HG03457 (cell line): ENCODE data around the gene MED12L.

Experiments used
- ATAC-seq: cut with Tn5 transposase; IDR thresholded peaks from one replicate; pipeline ENCODE4 v1.9.1; 2021; ENCODE audit warnings: moderate number of reproducible peaks; ENCODE audit not compliant: unreplicated experiment

The MED12L gene

DNA sequence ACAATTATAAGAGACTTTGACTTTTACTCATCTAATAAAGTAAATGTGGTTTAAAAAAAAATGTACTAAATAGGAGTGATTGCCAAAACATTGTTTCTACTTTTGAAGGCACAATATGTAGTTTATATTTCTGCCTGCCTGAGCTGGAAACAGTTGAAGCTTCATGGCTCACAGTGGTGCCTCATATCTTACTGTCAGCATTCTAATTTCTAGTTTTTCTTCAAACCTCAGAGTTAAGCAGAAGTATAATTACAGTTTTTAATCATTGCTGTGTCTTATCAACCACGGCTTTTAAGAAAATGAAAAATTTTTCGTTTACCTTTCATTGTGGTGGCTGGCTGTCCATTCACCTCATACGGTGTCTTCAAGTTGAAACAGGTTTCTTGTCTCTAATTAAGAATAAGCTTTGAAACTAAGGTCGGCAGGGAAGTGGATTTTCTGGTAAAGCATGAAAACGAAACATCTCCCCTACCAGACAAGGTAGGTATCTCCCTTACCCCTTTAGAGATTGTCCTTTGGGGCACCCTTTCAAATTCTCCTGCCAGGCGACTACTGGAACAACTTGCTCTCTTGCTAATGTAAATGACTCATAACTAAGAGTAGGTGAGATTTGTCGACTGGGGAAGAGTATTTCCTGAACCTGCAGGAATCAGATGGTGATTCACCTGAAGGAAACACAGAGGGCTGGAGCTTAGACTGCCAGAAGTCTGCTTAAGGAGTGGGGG lies 231.0 kb downstream of the MED12L start, which contains the start of gene GPR87:
Gene GPR87, minus strand, starts transcription at position 554 of the 725 bp plus-strand sequence. CDS start 16,720 bp downstream, outside the sequence.
- no peak for ATAC-seq

DNA sequence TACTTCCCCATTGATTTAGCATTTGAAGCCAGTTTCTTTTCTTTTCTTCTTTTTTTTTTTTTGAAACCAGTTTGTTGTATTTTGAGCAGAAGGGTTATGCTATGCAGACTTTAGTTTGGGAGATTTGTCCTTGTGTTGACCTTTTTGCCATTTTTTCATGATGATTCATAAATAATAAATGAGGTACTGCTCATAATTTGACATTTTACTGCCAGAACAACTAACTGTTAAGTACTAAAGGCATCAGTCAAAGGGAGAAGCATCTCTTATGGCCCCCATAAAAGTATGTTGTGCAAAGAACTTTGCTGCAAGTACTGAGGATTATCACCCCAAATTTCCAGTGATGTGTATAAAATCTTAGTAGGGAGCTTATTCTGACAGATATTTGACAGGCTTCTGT lies 232.8 kb downstream of the MED12L start:
- ATAC-seq, result no peak

DNA sequence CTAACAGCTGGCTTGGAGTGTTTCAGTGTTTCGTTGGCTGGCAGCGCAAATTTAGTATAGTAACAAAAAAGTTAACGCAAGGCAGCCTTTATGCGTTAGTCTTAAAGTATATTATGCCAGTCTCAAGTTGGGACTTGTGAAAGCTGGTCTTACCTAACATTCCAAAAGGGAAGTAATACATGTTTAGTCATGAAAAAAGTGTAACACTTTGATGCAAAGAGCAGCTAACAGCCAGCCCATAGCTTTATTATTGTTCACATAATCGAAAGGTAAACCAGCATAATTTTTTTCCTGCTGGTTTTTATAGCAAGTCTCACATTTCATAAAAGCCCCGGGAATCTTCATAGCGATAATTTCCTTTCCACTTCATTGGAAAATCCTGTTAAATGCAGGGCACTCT lies 233.5 kb downstream of the MED12L start:
- no peak for ATAC-seq

DNA sequence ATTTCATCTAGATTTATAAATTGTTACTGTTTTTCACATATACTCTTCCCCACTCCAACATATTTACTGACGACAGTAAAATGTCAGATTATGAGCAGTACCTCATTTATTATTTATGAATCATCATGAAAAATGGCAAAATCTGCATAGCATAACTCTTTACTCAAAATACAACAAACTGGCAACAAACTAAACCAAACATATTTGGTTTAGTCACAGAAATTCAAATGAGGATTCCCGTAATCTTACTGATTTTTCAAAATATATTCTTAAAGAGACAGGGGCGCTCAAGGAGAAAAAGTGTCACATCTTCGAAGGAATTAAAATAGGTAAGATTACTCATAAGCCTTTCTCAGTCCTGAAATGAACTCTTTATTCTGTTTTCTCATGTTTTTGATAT lies 234.2 kb downstream of the MED12L start:
- ATAC-seq, result no peak

DNA sequence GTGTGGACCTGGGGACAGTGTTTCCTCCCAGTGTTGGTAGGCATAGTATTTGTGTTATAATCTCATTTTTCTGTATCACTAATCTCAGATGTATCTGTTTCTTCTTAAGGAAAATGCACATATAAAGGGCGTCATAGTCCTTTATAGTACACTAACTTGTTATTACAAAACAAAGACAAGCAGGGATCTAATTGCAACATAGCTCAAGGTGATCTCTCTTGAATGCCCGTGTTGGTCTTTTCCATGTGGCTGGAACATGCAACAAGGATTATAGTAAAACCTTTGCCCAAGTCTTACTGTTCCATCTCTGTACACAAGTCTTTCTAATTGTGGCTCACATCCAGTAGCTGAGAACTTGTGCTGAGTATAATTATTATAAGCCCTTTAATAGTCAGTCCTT lies 234.7 kb downstream of the MED12L start:
- no peak for ATAC-seq

DNA sequence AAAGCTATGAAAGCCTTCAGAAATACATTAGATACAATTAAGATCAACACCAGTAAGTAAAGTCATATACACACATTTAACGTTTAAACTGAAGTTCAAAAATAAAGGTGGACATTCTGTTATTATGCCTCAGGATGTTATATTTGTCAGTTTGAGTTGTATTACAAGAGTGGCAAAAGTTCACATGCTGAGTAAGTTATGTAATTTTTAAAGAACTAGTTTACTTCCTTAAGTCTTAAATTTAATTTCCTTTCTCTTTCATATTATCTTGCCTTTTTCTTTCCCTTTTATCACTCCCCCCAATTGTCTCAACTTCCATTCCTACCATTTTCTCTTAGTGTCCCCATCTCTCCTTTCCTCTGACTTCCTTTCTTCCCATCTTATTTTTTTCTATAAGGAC lies 236.1 kb downstream of the MED12L start:
- no peak for ATAC-seq

DNA sequence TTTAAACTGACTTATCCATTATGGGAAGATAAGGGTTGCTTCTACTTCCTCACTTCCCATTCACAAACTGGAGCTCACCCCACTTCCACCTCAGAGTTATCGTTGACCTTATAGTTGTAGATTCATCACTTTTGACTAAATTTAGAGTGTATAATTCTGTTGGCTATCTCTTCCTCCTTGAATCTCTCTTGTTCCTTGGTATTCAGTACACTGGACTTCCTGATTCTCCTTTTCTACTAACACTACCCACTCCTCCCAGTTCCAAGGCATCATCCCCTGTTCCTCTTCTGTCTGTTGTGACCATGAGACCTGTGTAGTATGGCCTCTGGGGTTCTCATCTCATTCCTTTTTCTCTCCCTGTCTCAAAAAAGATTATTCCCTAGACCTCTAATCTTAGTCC lies 237.0 kb downstream of the MED12L start:
- no peak for ATAC-seq

DNA sequence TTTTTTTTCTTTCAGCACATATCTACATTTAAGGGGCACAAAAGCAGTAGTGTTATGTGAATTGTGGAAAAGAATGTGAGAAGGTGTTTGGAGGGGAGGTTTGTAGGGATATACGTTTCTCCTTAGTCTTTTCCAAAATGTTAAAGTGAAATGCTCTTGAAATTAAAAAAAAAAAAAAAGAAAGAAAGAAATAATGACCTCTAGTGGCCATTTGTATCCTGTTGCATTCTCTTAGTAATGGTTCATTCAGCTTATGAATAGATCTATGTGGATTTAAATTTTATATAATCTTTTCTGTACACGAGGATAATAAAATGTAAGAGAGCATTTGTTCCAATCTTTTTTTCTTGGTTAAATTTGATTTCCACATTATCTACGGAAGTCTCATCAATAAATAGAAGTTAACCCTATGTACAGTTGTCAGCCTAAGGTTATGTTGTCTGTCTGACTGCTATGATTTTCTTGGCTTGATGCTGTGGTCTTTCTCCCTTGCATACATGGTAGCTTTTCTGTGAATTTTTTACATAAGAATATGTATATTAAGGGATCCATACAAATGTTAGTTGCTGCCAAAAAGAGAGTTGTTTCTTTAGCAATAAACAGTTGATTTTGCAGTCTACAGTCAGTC lies 242.2 kb downstream of the MED12L start:
- no peak for ATAC-seq

DNA sequence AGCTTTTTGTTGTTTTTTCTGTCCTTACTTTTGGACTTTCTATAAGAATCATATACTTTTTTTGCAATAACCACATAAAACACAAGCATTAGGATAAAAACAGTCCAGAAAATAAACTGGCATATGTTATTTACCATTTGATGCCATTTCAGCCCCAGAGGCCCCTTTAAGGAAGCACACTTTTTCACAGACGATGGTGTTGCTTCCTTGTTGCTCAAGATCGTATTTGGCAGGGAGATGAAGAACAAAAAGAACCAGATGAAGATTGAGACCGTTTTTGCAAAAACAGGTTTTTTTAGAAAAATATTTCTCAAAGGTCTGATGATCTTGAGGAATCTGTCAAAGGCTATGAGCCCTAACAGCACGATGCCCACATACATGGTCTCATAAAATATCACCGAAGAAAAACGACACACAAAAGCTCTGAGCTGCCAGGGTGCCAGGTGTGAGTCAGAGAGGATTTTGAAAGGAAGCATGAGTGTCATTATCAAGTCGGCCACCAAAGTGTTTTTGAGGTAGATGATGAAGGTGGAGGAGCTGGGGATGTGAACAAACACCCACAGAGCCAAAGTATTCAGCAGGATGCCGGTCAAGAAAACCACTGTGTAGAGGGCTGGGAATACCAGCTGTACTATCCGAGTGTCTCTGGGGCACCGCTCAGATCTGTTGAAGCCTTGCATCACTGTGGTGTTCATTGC lies 243.0 kb downstream of the MED12L start:
- ATAC-seq, result no peak

DNA sequence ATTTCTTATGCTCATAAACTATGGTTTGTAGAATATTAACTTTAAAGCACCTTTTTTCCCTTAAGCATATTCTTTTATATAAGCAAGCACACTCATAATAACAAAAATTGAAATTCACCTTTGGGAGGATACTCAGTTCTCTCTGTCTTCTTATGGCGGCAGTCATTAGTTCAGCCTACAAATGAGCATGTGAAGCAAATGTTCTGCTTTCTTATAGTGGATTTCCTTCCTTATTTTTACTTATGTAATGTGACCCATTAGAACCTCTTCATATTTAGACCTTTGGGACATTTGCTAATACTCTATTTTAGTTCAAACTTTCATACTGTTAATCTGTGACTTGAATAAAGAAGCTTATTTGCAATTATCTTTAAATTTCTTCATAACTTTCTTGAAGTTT lies 243.9 kb downstream of the MED12L start, which contains the start of gene P2RY13:
Gene P2RY13, minus strand, starts transcription at position 187 of the 400 bp plus-strand sequence. Its CDS starts 21 bp downstream, at position 166.
- no peak for ATAC-seq

DNA sequence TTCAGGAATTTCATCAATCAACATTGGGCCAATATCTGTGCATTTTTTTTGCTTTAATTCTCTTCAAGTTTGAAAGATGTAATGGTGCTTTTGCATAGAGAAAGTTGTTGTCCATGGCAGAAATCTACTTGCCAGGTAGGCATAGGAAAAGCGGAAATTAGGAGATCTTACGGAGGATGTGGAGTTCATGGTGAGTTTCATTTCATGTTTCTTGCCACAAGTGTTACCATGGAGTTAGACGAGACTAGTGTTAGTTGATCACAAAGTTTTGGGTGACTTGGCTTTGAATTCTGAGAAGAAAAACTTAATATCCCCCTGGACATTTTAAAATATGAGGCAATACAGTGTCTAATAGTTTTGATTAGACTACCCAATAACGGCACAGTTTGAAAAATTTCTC lies 244.9 kb downstream of the MED12L start:
- no peak for ATAC-seq

DNA sequence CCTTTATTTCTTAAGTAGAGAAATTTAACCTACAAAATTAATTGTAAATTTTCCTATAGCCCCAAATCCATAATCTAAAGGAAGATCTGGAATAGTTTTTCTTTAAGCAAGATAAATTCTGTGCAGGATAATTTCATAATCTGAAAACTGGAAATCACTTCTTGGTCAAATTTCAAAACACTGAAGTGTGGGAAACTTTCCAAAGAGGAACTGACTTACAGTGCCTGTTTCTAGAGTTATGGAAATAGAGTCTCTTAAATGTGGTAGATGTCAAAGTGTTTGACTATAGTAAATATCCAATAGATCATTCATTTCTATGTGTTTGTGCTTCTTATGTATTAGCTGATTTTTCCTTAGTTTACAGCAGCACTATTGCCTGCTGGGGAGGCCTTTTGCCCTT lies 245.4 kb downstream of the MED12L start:
- no peak for ATAC-seq

DNA sequence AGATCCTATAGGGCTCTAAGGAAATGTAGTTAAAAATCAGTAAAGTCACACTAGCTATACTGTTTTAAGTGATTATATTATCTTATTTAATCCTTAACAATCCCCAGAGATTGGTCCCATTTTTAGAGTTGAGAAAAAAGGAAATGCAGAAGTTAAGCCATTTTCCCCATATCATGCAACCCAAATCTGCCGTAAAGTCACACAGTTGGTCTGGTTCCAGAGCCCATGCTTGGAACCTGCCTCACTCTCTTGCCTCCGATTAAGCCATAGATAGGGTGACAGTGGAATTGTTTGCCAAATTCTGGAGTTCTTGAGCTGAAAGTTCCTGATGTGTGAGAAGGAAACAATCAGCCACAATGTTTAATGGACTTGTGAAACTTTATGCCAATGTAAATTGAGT lies 246.2 kb downstream of the MED12L start:
- ATAC-seq, result no peak

DNA sequence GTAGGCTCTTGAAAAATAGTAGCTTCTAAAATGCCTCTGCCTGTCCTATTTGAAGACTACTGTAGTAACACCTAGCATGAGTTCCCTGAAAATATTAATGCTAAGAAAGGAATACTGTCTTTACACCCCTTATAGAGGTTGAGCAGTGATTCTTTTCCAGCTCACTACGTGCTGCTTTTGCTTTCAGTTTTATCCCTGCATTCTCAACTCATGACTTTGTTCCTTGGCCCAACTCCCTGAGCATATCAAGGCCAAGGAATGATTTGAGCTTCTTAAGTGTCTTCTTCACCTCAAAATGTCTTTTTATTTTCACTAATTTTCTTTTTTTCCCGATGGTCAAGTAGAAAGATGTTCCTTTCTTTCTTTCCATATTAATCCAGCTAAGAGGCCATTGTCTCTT lies 260.4 kb downstream of the MED12L start:
- no peak for ATAC-seq

DNA sequence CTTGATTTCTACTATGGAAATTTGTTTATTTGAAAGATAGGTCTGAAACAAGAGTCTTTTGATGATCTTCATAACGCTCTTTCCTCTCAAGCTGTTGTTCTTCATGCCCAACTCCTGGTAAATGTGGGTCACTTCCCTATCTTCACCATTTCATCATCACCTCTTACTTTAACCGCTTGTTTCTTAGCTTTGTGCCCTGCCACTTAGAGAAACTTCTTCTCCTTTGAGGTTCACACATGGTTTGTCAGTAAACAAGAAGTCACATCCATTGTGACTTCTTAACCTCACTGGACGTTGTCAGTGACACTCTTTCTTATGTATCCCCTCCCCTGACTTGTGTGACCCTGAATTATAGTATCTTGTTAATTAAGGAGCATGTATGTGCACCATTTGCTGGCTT lies 260.8 kb downstream of the MED12L start:
- ATAC-seq, result no peak

DNA sequence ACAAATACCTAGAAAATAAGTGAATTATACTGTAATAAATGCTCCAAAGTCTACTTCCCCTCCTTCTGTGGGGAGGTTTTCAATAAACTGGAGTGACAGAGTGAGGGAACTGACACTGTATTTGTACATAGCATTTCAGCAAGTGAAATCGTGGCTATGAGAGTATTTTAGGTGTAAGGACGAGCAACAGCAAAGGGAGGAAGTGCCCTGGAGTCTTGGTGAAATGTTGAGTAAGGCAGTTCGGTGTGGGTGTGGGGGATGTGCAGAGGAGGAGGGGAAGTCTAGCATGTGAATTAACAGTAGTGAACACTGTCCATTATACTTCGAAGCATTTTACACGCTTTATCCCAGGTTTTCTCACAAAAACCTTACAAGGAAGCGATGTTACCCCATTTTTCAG lies 262.0 kb downstream of the MED12L start:
- ATAC-seq, result no peak

DNA sequence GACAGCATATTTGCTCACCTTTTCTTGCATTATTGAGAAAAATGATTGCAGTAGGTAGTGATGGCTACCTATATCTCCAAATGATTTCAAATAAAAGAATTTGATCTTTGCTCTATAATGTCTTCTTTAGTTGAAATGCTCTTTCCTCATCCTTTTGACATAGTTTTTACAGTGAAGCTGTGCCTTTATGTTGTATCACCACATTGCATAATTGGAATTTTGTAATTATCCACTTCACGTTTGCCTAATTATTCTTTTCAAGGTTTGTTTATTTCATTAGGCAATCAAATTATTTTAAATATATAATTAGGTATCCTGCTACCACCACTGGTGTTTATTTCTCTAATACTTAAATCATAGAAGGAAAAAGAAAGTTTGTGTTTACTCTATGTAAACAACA lies 265.2 kb downstream of the MED12L start:
- no peak for ATAC-seq

DNA sequence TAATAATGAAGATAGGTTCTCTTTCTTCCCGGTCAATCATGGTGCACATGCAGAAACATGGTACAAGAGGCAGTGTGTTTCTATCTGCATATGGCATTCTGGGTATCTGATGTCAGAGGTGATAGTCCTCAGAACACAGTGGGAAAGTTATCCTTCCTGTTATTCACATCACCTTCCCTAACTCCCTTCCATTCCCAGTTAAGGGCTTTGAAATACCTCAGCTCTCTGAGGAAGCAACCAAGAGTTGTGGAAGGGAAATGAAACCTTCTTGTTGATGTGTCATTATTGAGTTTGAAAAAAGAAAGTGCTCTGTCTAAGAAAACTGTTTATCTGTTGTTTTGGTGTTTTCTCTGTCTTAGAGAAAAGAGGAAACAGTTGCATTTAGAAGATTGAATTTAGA lies 265.8 kb downstream of the MED12L start:
- ATAC-seq, result no peak

DNA sequence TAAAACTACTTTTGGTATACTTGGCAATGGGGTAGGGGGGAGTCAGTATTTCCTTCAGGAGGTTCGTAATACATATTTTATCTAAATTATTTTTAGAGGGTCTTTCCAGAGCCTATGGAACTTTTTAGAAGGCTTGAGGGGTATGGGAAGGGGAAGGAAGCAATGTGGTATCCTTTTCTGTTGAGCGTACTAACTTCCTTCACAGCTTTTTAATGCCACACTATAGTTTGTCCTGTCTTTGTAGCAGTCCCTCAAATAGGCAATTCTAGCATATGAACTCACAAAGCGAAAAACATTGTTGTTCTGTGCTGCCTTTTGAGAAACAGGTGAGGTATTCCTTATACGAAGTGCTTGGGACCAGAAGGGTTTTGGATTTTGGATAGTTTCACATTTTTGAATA lies 266.2 kb downstream of the MED12L start:
- ATAC-seq, result no peak

DNA sequence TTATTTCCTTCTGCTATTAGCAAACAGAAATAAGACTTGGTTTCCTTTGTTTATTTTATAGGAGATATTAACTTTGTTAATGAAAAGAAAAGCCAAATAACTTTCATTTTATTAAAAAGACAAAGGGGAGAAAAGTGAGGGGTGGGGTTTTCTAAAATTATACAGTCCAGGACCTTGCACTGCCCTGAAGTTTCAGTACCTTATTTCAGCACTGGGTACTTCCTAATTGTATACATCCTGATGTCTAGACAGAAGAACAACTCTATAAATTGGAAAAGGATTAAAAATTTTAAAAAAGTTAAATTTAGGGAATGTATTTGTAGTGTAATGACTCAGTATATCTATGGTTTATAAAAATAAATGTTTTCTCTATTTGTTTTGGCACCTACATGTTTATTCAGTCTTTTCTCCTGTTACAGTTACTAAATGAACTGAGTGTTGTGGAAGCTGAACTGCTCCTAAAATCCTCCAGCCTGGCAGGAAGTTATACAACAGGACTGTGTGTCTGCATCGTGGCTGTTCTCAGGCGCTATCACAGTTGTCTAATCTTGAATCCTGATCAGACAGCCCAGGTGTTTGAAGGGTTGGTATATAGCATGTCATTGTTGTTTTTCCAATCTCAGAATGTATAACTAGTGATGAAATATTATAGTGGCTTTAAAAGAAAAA lies 271.5 kb downstream of the MED12L start:
- ATAC-seq, result no peak

DNA sequence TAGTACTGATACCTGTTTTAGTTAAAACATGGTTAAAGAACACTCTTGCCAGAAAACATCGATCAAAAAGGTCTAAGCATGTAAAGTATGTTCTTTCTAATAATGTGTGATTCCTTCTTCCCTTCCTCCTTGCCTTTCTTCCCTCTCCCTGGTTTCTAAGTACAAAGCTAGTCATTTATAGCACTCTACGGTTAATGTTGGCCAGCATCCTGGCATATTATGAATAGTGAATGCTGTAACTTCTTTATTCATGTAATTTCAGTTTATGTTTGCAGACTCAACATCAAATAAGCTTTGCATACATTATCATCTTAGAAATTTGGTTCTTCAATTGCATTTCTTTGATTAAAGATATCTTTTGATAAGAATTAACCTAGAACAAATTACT lies 272.0 kb downstream of the MED12L start:
- ATAC-seq, result no peak
